ENCODE measurements around the gene TESMIN. TPM values are rescaled to one million over a fixed set of nuclear protein-coding genes. Genes with fewer than 3 reads are reported as not detected.
A peak's percentile ranks its signal among the peaks of the same experiment; 100 is the strongest.

Gene TESMIN
- total RNA-seq, 1 donor from 2014 or later = 0.79 TPM

- DNase-seq (ENCODE audit: low read depth in 2 of 2) = no peak
These were observed 40.2 kb downstream of the TESMIN start for GRCh38 chr11:68711114-68711513.

- DNase-seq (ENCODE audit: low read depth in 2 of 2) = no peak
These were observed 40.9 kb downstream of the TESMIN start for GRCh38 chr11:68710409-68710808.

GRCh38 chr11:68709062-68709461 lies 42.3 kb downstream of the TESMIN start:
- peak in 1 of 2 donors; percentile 25 for DNase-seq (ENCODE audit: low read depth in 2 of 2)

DNA sequence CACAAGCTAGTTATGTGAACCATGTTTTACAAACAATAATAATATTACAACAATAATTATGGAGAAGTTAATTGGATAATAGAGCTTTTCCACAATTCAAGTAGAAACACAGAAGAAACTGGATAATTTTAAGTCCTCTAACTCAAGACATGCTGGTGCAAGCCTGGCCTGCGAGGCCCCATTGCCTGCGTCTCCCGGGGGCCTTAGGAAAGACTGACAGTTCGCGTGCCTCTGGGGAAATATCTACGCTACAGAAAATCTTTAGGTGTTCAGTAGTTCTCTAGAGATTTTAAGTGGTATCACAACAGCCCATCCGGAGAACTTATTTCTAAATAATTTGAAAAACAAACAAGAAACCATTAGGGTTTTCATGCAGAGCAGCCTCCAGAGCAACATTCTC lies 43.8 kb downstream of the TESMIN start:
- DNase-seq (ENCODE audit: low read depth in 2 of 2) = no peak

DNA sequence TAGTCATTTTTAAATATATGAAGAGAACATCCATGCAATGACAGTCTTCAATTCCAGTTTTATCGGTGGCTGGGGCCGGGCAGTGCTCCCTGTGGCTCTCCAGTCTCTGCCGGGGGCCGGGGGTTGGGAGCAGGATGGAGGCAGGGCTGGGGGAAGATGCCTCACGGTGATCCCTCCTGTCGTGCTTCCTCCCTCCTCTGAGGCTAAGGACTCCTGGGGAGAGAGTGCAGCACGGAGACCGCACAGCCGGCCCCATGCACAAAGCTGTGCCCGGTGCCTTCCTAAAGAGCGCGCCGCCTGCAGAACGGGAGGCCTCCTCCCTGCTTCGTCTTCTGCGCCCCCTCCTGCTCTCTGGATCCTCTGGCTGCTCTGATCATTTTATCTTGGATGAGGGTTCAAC lies 46.4 kb downstream of the TESMIN start:
- DNase-seq (ENCODE audit: low read depth in 2 of 2) = no peak

DNA sequence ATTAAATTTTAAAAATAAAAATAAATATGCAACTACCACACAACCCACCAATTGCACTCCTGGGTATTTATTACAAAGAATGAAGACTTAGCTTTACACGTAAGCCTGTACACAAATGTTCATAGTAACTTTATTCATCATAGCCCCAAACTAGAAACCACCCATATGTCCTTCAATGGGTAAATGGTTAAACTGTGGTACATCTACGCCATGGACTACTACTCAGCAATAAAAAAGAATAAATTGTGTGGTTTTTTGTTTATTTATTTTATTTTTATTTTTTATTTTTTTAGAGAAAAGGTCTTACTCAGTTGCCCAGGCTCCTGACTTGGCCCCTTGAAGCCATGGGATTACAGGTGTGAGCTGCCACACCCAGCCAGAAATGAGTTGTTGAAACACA lies 52.3 kb downstream of the TESMIN start:
- DNase-seq (ENCODE audit: low read depth in 2 of 2) = no peak

DNA sequence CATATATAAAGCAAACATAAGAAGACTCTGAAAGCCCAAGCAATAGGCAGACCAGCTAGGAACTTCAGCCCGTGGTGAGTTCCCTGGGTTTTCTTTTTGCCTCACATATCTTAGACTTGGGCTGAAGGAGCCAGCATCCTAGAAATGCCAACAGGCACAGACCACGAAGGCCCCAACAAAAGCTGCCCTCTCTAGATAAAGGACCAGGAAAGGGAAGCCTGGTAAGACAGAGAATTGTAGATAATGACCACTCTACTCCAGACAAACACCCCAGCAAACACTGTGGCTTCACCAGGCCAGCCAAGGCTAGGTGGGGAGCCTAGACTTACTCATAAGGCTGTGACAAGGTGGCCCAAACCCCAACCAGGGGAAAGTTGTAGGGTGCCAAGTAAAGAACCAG lies 55.8 kb downstream of the TESMIN start:
- no peak for DNase-seq (ENCODE audit: low read depth in 2 of 2)

- no peak for DNase-seq (ENCODE audit: low read depth in 2 of 2)
These were observed 56.7 kb downstream of the TESMIN start for GRCh38 chr11:68694431-68695297.

GRCh38 chr11:68693484-68693882 lies 57.8 kb downstream of the TESMIN start:
- DNase-seq (ENCODE audit: low read depth in 2 of 2) = no peak

GRCh38 chr11:68692871-68693483 lies 58.3 kb downstream of the TESMIN start:
- no peak for DNase-seq (ENCODE audit: low read depth in 2 of 2)

- no peak for DNase-seq (ENCODE audit: low read depth in 2 of 2)
These were observed 59.2 kb downstream of the TESMIN start for GRCh38 chr11:68692115-68692514.

- no peak for DNase-seq (ENCODE audit: low read depth in 2 of 2)
These were observed 59.9 kb downstream of the TESMIN start for GRCh38 chr11:68691402-68691784.

- peak in 1 of 2 donors; percentile 13 for DNase-seq (ENCODE audit: low read depth in 2 of 2)
These were observed 60.5 kb downstream of the TESMIN start for GRCh38 chr11:68690671-68691401.

GRCh38 chr11:68689737-68690625 lies 61.3 kb downstream of the TESMIN start:
- DNase-seq (ENCODE audit: low read depth in 2 of 2) = no peak

GRCh38 chr11:68688881-68689280 lies 62.4 kb downstream of the TESMIN start:
- no peak for DNase-seq (ENCODE audit: low read depth in 2 of 2)

GRCh38 chr11:68687986-68688385 lies 63.3 kb downstream of the TESMIN start:
- DNase-seq (ENCODE audit: low read depth in 2 of 2) = no peak

GRCh38 chr11:68687311-68687710 lies 64.0 kb downstream of the TESMIN start:
- DNase-seq (ENCODE audit: low read depth in 2 of 2) = no peak

- no peak for DNase-seq (ENCODE audit: low read depth in 2 of 2)
These were observed 64.8 kb downstream of the TESMIN start for GRCh38 chr11:68686486-68686885.

GRCh38 chr11:68685656-68686380 lies 65.5 kb downstream of the TESMIN start:
- DNase-seq (ENCODE audit: low read depth in 2 of 2) = no peak

Data from lung microvascular endothelial cell (primary cell).